ENCODE measurements around the gene CHST2.
"Not testable (repeated sequence)": the region's sequence is repeated elsewhere in the genome, so short reads cannot be mapped to it uniquely, and the experiment has no call there.

CHST2 gene, protein sequence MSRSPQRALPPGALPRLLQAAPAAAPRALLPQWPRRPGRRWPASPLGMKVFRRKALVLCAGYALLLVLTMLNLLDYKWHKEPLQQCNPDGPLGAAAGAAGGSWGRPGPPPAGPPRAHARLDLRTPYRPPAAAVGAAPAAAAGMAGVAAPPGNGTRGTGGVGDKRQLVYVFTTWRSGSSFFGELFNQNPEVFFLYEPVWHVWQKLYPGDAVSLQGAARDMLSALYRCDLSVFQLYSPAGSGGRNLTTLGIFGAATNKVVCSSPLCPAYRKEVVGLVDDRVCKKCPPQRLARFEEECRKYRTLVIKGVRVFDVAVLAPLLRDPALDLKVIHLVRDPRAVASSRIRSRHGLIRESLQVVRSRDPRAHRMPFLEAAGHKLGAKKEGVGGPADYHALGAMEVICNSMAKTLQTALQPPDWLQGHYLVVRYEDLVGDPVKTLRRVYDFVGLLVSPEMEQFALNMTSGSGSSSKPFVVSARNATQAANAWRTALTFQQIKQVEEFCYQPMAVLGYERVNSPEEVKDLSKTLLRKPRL

DNA sequence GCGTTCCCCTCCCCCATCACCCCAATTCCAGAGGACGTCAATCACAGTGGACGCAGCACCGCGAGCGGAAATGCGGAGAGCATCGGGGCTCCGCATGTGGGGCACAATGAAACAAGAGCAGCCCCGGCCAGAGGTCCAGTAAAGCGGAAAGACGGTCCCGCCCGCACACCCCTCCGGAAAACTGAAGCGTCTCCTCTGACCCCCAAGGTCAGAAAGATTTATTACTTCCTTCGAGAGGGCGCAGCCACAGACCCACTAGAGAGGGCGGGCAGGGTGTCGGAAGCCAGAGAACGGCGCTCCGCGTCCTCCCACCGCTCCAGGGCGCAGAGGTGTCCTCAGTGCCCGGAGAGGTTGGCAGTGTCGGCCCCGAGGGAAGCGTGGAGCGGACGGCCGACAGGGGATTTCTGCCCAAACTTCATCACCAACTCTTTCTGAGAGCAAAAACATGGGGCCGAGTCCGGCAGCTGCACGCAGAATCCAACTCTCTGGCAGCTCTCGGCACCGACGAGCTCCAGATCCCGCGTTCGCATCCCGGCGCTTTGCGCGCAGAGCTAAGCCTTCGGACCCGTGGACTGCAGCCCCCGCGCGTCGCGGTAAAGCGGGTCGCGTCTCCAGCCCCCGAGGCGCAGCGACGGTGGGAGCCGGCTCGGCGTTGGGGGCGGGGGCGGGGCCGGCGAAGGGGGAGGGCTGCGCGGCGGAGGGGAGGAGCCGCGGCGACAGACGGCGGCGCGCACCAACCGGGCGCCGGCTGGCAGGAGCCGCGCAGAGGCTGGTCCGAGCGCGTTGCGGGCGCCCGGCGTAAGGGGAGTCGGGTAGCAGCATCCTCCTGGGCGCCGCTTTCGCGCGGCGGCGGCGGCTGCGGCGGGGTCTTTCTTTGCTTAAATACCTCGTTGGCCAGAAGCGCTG is at the start of gene CHST2:
TSS of gene CHST2 (plus strand) at position 763 of the 906 bp plus-strand sequence. CDS start 1,046 bp downstream, outside the sequence.
- peak; percentile 66 for DNase-seq

DNA sequence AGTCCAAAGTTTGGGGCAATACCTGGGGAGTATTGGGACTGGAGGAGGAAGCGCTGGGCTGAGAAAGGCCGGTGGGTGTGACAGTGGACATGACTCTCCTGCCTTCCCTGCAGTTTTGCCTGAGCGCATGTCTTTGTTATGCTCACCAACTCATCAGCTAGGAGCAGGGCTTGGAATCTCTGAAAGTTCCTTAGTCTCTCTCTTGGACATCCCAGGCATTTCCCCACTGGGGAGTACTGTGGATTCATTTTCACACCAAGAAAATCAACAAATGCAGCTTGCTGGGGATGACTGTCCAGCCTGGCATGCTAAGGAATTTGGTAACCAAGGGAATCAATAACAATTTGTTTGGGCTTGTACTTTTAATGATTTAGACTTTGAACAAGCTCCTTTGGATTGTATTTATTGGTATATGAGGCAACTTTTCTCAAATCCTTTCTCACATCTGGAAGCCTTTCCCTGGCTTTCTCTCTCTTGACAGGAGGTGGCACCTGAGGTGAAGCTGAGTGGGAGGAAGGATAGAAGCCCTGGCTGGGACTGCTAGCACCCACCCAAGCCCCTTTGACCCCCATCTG is 48.5 kb upstream of the CHST2 start:
- DNase-seq = peak; percentile 43

DNA sequence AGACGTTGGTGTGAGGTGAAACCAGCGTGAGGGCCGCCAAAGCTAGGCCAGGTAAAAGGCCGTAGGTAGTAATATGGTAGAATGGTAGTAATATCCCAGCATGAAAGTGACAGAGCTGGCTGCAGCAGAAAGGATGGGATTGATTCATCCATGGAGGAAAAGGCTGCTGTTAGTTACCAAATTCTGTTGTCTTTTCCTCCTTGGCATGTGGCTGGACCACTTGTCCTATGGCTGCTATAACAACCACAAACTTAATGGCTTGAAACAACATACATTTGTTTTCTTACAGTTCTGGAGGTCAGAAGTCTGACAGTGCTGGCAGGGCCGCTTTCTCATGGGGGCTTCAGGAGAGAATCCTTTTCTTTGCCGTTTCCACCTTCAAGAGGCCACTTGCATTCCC is 47.8 kb upstream of the CHST2 start:
- no peak for DNase-seq

DNA sequence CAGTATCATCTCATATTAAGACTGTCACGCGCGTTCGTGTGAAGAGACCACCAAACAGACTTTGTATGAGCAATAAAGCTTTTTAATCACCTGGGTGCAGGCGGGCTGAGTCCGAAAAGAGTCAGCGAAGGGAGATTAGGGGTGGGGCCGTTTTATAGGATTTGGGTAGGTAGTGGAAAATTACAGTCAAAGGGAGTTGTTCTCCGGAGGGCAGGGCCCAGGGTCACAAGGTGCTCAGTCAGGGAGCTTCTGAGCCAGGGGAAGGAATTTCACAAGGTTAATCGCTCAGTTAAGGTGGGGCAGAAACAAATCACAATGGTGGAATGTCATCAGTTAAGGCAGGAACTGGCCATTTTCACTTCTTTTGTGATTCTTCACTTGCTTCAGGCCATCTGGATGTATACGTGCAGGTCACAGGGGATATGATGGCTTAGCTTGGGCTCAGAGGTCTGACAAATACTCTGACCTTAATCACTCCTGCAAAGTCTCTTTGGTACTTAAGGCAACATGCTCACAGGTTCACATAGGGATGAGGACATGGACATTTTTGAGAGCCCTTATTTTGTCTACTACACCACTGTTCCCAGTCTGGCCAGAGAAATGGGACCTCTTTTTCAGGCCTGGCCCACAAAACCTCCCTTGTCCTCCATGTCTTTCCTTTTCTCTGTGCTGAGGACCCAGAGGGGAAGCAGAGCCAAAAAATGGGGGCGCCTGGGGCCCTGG is 47.1 kb upstream of the CHST2 start:
- not testable (repeated sequence) for DNase-seq

DNA sequence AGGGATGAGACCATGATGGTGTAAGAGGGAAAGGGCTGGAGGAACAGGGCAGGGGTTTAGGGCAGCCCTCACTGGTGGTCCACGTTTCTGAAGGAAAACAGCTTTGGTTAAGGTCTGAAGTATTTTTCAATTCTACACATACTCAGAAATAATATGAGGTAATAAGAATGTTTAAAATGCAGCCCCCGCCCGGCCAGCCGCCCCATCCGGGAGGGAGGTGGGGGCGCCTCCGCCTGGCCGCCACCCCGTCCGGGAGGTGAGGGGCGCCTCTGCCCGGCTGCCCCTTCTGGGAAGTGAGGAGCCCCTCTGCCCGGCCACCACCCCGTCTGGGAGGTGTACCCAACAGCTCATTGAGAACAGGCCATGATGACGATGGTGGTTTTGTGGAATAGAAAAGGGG is 46.0 kb upstream of the CHST2 start:
- DNase-seq = not testable (repeated sequence)

DNA sequence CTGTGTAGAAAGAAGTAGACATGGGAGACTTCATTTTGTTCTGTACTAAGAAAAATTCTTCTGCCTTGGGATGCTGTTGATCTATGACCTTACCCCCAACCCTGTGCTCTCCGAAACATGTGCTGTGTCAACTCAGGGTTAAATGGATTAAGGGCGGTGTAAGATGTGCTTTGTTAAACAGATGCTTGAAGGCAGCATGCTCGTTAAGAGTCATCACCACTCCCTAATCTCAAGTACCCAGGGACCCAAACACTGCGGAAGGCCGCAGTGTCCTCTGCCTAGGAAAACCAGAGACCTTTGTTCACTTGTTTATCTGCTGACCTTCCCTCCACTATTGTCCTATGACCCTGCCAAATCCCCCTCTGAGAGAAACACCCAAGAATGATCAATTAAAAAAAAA is 45.6 kb upstream of the CHST2 start:
- not testable (repeated sequence) for DNase-seq

DNA sequence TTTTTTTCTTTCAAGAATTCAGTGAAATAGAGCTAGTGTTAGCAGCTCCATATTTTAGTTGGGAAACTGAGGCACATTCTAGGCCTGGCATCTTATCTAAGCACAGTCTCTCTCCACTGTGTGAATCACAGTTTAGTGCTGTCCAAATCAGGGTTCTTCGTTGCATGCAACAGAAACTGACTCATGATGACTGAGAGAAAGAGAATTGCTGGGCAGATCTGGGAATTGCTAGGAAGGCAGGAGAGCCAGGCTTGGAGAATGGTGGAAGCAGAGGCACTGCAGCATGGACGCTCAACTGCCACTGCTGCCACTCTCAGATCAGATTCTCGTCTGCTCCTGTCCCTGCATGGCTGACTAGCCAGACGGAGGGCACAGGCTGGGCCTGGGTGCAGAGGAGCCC is 40.7 kb upstream of the CHST2 start:
- peak; percentile 79 for DNase-seq

DNA sequence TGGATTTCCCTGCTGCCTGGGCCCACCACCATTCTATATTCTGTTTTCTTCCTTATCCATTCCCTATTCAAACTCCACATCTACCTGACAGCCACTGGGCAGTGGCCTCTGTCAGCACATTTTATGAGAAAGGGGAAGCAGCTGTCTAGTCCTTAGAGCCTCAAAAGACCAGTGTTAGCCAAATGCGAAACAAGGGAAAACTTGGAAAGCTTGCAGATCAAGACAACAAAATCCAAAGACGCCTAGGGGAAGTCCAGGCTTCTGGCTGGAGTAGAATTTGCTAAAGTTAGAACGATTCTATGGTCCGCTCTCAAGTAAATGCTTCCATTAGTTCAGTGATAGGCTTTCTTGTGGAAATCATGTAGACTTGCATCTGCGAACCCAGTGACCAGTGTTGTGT is 39.4 kb upstream of the CHST2 start:
- no peak for DNase-seq

DNA sequence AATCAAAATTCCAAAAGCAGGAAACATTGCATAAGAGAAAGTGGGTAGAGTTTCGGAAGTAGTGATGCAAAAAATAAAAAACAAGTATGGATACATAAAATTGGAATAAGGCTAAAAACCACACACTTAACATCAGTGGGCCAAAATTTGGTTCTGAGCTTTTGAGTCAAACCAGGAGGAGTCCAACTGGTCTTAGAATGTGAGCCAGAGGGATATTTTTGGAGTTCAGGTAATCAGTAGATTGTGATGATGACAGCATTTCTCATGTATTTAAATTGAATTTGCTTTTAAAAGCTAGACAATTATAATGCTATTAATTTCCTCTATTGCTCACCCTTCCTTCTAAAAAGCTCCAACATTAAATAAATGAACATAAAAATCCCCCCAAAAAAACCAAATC is 38.2 kb upstream of the CHST2 start:
- DNase-seq = no peak

DNA sequence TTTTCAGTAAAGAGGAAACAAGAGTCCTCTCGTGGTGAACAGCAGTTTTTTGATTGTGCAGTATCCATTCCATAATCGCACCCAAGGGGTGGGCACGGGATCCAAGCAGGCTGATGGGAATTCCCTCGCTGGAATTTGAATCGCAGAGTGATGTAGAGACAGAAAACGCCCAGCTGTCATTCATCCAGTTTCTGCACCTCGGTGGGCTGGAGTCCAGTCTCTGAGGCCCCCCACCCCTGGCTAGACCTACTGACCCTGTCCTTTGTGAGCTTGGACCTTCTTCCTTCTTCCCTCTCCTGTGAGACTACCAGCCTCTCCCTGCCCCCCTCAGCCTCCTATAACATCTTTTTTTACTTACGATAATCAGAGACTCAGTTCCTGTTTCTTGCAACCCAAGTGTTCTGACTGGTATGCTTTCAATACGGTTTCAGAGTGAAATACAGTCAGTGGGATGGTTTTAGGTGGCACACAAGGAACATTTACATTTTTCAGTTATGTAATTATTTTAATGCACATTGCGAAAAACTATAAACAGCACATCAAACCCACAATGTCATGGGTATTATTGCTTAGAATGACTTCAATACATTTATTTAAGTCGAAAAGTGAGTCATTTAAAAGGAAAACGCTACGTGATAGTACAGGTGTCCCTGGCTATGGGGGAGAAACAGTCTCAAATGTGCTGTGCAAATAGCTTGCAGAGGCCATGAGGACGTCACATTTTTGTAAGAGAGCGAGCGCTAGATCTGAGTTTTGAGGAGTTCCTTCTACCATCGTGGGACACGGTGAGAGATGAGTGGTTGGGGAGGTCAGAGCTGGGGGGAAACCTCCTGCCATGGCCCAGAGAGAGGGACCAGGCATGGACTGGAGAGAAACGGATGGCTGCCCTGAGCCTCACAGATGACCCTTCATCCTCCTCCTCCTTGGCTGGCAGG is 37.5 kb upstream of the CHST2 start:
- no peak for DNase-seq

DNA sequence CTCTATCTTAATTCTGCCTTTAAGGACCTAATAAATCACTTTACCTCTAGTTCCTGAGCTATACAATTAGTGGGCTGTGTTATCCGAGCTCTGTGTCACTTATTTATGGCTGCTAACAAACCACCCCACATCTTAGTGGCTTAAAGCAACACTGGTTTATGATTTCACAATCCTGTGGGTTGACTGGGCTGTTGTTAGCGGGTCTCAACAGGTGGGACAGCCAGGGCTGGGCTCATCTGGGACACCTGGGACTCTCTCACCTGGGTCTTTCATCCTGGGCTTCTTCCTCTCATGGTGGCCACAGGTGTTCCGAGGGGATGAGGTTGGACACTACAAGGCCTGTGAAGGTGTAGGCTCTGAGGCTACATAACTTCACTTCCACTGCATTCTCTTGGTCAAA is 35.8 kb upstream of the CHST2 start:
- no peak for DNase-seq

DNA sequence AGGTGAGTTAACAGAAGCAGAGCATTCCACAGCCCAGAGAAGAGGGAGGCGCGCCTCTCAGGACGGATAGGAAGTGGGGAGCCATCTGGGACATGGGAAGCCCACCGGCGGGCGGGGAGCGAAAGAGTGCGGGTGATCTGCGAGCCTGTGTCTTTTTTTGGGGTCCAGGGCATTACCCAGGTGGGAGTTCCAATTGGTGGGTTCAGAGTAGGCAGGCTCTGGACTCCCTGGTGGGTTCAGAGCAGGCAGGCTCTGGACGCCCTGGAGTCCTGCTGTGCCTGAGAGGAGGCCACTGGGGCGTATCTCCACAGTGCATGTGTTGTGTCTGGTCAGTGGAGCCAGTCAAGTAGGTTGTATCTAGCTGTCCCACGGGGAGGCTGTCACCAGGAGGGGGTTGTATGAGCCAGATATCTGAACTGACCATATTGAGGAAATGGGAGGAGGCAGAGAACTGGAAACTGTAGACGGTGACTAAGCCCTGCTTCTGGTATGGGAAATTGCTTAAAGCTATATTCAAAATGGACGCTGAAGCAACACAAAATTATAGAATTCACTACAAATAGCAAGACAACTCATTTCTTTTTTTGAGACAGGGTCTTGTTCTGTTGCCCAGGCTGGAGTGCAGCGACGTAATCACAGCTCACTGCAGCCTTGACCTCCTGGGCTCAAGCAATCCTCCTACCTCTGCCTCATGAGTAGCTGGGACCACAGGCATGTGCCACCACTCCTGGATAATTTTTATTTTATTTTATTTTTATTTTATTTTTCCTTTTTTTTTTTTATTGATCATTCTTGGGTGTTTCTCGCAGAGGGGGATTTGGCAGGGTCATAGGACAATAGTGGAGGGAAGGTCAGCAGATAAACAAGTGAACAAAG is 34.5 kb upstream of the CHST2 start:
- DNase-seq = peak; percentile 74

DNA sequence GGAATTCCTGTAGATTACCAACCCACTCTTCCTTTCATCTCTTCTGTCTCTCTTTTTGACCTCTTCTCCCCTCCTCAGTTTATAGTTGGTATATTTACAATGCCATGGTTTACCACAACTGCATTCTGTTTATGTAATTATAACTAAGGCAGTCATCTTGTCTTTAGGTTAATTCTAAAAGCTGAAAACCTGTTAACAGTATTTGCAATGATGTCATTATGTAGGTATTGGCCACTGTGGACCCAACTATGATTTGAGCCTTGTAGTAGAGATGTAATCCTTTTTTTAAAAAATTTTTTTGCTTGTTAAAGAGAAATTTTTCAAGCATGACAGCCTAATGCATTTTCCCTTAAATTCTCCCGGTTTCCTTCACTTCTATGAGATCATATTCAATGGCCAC is 30.7 kb upstream of the CHST2 start:
- DNase-seq = no peak

DNA sequence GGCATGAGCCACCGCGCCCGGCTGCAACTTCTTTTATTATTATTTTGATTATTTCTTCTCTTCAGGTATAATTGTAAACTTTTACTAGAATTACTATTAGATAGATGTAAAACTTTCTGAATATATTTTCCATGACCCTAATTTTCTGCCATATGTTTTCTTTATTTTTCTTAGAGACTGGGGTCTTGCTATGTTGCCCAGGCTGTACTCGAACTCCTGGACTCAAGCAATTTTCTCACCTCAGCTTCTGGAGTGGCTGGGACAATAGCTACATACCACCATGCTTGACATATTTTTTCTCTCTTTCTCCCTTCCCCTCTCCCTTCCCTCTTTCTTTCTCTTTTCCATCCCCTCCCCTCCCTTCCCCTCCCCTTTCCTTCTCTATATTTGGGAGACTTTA is 29.6 kb upstream of the CHST2 start:
- no peak for DNase-seq

DNA sequence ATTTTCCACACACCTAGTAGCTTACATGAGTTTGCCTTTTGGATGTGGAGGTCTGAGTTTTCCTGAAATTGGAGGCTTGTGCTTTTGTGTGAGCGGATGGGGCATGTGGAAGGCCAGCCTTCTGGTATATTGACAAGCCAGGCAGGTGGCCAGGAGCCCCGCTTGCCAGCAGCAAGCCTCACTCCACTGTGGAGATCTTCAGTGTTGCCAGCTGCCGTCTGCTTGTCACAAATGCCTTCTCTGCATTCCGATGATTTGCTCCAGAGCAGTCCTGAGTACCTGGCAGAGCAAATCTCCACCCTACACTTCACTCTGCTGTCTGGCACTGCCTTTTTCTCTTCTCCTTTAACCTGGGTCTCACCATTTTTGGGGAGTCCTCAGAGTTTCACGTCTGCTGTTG is 29.1 kb upstream of the CHST2 start:
- DNase-seq = no peak

DNA sequence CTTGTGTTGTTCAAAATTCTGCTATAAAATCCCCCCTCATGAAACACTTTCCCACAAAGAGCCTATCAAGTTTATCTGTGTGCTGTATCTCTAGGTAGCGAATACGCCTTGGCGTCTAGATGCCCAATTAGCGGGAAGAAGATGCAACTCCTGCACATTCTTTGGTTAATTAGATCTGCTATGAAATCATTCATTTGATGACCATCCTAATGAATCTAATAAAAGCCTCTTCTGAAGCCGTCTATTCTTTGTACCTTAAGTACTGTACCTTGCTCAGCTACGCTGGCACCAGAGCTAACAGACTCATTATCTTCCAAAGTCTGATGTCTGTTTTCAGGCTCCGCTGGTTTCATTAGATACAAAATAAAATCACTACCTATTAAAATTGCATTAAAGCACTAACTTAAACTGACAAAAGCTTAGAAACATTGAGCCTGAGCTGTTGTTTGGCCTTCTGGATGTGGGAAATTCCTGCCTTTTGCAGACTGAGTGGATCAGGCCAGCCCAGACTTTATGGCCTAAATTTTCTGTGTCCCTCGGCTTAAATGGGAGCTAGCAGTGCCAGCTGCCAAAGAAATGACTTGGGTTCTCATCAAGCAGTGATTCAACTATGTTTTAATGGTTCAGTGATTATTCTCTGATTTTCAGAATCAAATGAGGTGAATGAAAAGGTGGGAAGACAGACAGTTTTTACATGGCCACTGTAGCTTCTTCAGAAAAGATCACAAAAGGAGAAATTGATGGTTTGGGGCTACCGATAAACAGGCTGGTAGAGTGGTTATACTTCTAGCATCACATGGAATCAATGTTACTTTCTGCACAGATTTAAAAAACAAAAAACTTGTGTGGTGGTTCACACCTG is 28.4 kb upstream of the CHST2 start:
- no peak for DNase-seq

DNA sequence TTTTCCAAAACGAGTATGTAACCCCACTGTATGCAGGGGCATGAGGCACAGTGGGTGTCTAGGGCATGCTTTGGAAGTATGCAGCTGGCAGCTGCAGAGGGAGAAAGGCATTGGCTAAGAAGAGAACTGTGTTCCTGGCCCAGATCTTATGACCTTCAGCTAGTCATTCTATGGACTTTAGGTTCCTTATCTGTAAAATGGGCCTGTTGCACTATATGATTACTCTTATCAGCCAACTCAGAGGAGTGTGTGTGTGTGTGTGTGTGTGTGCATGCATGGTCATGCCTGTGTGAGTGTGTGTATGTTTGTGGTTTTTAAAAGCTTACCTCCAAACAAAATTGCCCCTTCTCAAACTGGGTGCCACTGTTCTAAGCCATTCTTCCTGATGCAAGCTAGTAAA is 27.4 kb upstream of the CHST2 start:
- no peak for DNase-seq

DNA sequence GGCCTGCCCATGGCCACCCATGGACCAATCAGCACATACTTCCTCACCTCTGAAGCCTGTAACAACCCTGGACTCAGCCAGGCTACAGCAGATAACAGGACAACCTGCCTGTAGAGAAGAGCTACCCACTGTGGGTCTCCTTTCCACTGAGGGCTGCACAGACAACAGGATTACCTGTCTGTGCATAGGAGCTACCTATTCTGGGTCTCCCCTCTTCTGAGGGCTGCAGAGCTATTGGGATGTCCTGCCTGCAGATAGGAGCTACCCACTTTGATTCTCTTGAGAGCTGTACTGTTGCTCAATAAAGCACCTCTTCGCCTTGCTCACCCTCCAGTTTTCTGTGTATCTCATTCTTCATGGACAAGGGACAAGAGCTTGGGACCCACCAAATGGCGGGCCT is 23.8 kb upstream of the CHST2 start:
- DNase-seq = no peak

DNA sequence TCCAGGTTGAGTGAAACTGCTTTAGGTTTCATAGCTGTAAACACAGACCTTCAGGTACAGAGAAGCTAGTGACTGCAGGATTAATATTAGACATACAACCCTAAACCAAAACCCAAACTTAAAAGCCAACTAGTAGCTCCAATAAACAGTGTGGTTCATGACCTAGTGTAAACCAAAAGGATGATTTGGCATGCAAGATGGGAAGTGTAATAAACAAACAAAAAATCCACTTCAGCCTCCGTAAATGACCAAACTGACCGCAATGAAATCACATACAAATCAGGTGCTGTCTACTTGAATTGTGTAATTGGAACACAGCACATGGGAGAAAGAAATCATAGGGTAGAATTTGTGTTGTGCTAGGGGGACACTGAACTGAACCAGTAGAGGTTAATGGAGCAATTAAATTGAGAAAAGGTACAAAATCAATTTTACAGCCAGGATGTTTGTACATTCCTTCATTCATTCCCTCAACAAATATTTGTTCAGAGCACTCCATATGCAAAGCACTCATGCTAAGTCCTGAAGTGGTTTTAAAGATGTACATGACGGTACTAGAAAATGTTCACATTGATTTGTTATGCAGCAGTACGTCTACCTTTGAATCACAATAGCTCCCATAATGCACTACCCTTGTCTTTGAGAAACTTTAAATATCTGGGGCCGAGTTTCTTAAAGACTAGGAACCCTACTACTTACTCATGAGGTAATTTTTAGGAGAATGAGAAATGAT is 21.4 kb upstream of the CHST2 start:
- DNase-seq = no peak

All from NCI-H226 (cell line).